Endothelial cell of umbilical vein (primary cell): ENCODE measurements around the gene OR2V1. TPM values are rescaled to one million over a fixed set of nuclear protein-coding genes. Genes with fewer than 3 reads are reported as not detected.

Experiments
- BruUV-seq: library from RNA; stranded (reverse); fragments of 400-500 nt; replicated peaks from 2 replicates; lab custom pipeline; 2021; lab: Mats Ljungman, UMichigan
- CTCF ChIA-PET: fragments of 300-600, 350-600 bp; sonication (Branson Sonifier 250); formaldehyde crosslinking; loops from one replicate; lab custom pipeline; 2021; ENCODE audit warnings: antibody characterized with exemption, inconsistent platforms; lab: Charles Lee
- POLR2A ChIA-PET: fragments of 300-600, 350-600 bp; sonication (Branson Sonifier 250); formaldehyde crosslinking; loops from one replicate; lab custom pipeline; 2021; ENCODE audit warnings: antibody characterized with exemption, inconsistent platforms; lab: Charles Lee
- DNase-seq: peaks from one replicate; pipeline ENCODE4 v3.0.0-alpha.2; 2011; ENCODE audit warnings: low read depth, low spot score
- FAIRE-seq: peaks from 2 replicates; lab custom pipeline; 2011; peaks lifted over from hg19 to GRCh38; lab: Jason Lieb, UNC
- H2AFZ ChIP-seq: 2 replicates; pipeline ENCODE4 v1.6.0; 2012; ENCODE audit warnings: low read depth, low read length, control low read depth, inconsistent platforms
- H3K27ac ChIP-seq: 2 replicates; pipeline ENCODE4 v1.5.1; 2011; ENCODE audit warnings: low read depth, mild to moderate bottlenecking, control low read depth, low read length, moderate library complexity; ENCODE audit not compliant: insufficient read depth
- H3K27me3 ChIP-seq, 2 experiments: 2 replicates each; pipeline versions ENCODE4 v1.6.0 to v1.6.1; 2011; ENCODE audit warnings: low read length in 2 of 2, mixed read lengths in 1 of 2; ENCODE audit not compliant: control insufficient read depth in 2 of 2, insufficient read depth in 2 of 2
- H3K36me3 ChIP-seq, 2 experiments: 2 replicates in 1 of 2; 3 replicates in 1 of 2; pipeline ENCODE4 v1.5.1; 2011; ENCODE audit warnings: low read length in 2 of 2, mild to moderate bottlenecking in 1 of 2, moderate library complexity in 1 of 2; ENCODE audit not compliant: control insufficient read depth in 2 of 2, insufficient read depth in 2 of 2; ENCODE audit errors: extremely low read depth in 1 of 2
- H3K4me1 ChIP-seq: 3 replicates; pipeline ENCODE4 v1.5.1; 2011; ENCODE audit warnings: mild to moderate bottlenecking, low read length; ENCODE audit not compliant: control insufficient read depth, insufficient read depth; ENCODE audit errors: extremely low read depth
- H3K4me2 ChIP-seq: 2 replicates; pipeline ENCODE4 v1.6.1; 2011; ENCODE audit warnings: low read length, control low read depth, mixed read lengths; ENCODE audit not compliant: insufficient read depth
- H3K4me3 ChIP-seq, 3 experiments: fragments of 200-600 bp in 1 of 3; sonication (generic), shearing (Covaris generic) in 1 of 3; replicated peaks in 1 of 3; 2 replicates each; pipeline ENCODE4 v1.5.1; 2011 to 2016; ENCODE audit warnings: control low read depth in 3 of 3, low read length in 3 of 3, mild to moderate bottlenecking in 2 of 3, inconsistent platforms in 1 of 3, low read depth in 1 of 3, moderate library complexity in 1 of 3; ENCODE audit not compliant: insufficient read depth in 1 of 3
- H3K79me2 ChIP-seq: 2 replicates; pipeline ENCODE4 v1.6.0; 2012; ENCODE audit warnings: low read length, inconsistent platforms; ENCODE audit not compliant: control insufficient read depth, insufficient read depth
- H3K9ac ChIP-seq: replicated peaks from 2 replicates; pipeline ENCODE3; 2011; ENCODE audit warnings: low read length, control low read depth; ENCODE audit not compliant: insufficient read depth; ENCODE audit errors: extremely low read depth
- H3K9me1 ChIP-seq: replicated peaks from 3 replicates; pipeline ENCODE4 v1.6.0; 2011; ENCODE audit warnings: mild to moderate bottlenecking, low read length; ENCODE audit not compliant: control insufficient read depth, insufficient read depth; ENCODE audit errors: extremely low read depth
- H3K9me3 ChIP-seq: replicated peaks from 2 replicates; pipeline ENCODE4 v1.5.1; 2012; ENCODE audit warnings: low read length, inconsistent platforms; ENCODE audit not compliant: control insufficient read depth, insufficient read depth
- H4K20me1 ChIP-seq: replicated peaks from 2 replicates; pipeline ENCODE3; 2011; ENCODE audit warnings: mild to moderate bottlenecking, low read length; ENCODE audit not compliant: control insufficient read depth, insufficient read depth; ENCODE audit errors: extremely low read depth
- EZH2 ChIP-seq: IDR thresholded peaks from 2 replicates; pipeline ENCODE4 v1.6.1; 2012; ENCODE audit warnings: borderline replicate concordance, low read depth, mild to moderate bottlenecking, moderate library complexity, low read length, inconsistent platforms; ENCODE audit not compliant: severe bottlenecking
- FOS ChIP-seq: IDR thresholded peaks from 2 replicates; pipeline ENCODE4 v1.6.1; 2011; ENCODE audit warnings: mild to moderate bottlenecking, low read length, moderate library complexity, borderline replicate concordance; ENCODE audit not compliant: insufficient read depth
- GATA2 ChIP-seq: IDR thresholded peaks from 2 replicates; pipeline ENCODE4 v1.7.0; 2011; ENCODE audit warnings: low read depth, mild to moderate bottlenecking, moderate library complexity, mixed read lengths, low read length; ENCODE audit not compliant: insufficient read length, insufficient read depth
- JUN ChIP-seq: IDR thresholded peaks from 2 replicates; pipeline ENCODE4 v1.6.1; 2011; ENCODE audit warnings: borderline replicate concordance, low read depth; ENCODE audit not compliant: insufficient read length, insufficient read depth
- MYC ChIP-seq: IDR thresholded peaks from one replicate; pipeline ENCODE4 v1.6.1; 2011; ENCODE audit warnings: mild to moderate bottlenecking, low read depth, low read length
- POLR2A ChIP-seq: IDR thresholded peaks from 2 replicates; pipeline ENCODE4 v1.6.1; 2012; ENCODE audit warnings: low read depth, mild to moderate bottlenecking, control low read depth, low read length
- POLR2AphosphoS5 ChIP-seq: IDR thresholded peaks from 2 replicates; pipeline ENCODE4 v1.6.1; 2012; ENCODE audit warnings: low read depth, mild to moderate bottlenecking, control low read depth, low read length, moderate library complexity; ENCODE audit not compliant: insufficient read depth
- dilution Hi-C: fragments of 300-500 bp; cut with MboI; formaldehyde crosslinking; loops from one replicate; pipeline ENCODE4 v1.15.0; 2019; ENCODE audit warnings: low sequenced_read_pairs; ENCODE audit not compliant: extremely low pct_ligation_motif_present
- intact Hi-C: fragments of 100-400 bp; cut with micrococcal nuclease; formaldehyde crosslinking; loops from one replicate; pipeline ENCODE4 v1.10.0; 2022
- polyA plus RNA-seq, 4 experiments: library from polyadenylated mRNA; depleted of rRNA in 3 of 4; stranded (reverse) in 3 of 4; unstranded in 1 of 4; fragments of >200 nt; gene quantifications; 2 replicates each; pipeline versions ENCODE4 v1.2.1 to v1.2.3, GENCODE V29; 2011 to 2012; ENCODE audit warnings: missing spikeins in 1 of 4
- total RNA-seq: library from RNA; stranded (reverse); gene quantifications from 2 replicates; pipeline ENCODE4 v1.2.3, GENCODE V29; 2021
- TF ChIP-seq, protein P1 (sequence below), 2 donors: IDR thresholded peaks; 1 replicate in 1 of 2; 2 replicates in 1 of 2; pipeline ENCODE4 v1.5.1; 2011; ENCODE audit warnings: low read length in 2 of 2, mild to moderate bottlenecking in 2 of 2, moderate library complexity in 2 of 2, control low read depth in 1 of 2, inconsistent platforms in 1 of 2, low read depth in 1 of 2; ENCODE audit not compliant: insufficient read depth in 1 of 2; ENCODE audit errors: extremely low read depth in 1 of 2
- TF ChIP-seq, protein P2 (sequence below): IDR thresholded peaks from 2 replicates; pipeline ENCODE4 v1.6.1; 2011; ENCODE audit not compliant: insufficient read depth, insufficient read length

The OR2V1 gene
- total and polyA plus RNA-seq, 2 donors (not counting 3 experiments of a cell fraction or from before 2014, with no cell fraction given) = not detected

- BruUV-seq = no TSS peak
- no peak for DNase-seq
- H2AFZ ChIP-seq = no peak overlapping the region
- H3K4me2 ChIP-seq = no peak overlapping the region
- no peaks in the 10 kb centered on the region for H3K9me1 ChIP-seq
- no peak overlapping the region for H3K9ac ChIP-seq
- ChIA-PET CTCF (interaction anchor here (0.9 kb wide), 1 partner anchor 13 kb away, joined by 3 read pairs; no protein-coding TSS in a partner anchor), POLR2A (no interaction called here)
- no peaks in the 10 kb centered on the region for H3K9me3 ChIP-seq
- intact Hi-C loops = no loop called here
- no peaks in the 10 kb centered on the region for H4K20me1 ChIP-seq
- no peaks in the 10 kb centered on the region for H3K27me3 ChIP-seq
- no peaks in the 10 kb centered on the region for H3K4me1 ChIP-seq
- H3K79me2 ChIP-seq = no peaks in the 10 kb centered on the region
- H3K36me3 ChIP-seq = no peaks in the 10 kb centered on the region
- no peak for FAIRE-seq
- H3K27ac ChIP-seq = no peak overlapping the region
- dilution Hi-C loops = no loop called here
- no peak overlapping the region for H3K4me3 ChIP-seq
- TF ChIP-seq POLR2AphosphoS5 (no peak), POLR2A (no peak)
- TF ChIP-seq, protein P1, sequence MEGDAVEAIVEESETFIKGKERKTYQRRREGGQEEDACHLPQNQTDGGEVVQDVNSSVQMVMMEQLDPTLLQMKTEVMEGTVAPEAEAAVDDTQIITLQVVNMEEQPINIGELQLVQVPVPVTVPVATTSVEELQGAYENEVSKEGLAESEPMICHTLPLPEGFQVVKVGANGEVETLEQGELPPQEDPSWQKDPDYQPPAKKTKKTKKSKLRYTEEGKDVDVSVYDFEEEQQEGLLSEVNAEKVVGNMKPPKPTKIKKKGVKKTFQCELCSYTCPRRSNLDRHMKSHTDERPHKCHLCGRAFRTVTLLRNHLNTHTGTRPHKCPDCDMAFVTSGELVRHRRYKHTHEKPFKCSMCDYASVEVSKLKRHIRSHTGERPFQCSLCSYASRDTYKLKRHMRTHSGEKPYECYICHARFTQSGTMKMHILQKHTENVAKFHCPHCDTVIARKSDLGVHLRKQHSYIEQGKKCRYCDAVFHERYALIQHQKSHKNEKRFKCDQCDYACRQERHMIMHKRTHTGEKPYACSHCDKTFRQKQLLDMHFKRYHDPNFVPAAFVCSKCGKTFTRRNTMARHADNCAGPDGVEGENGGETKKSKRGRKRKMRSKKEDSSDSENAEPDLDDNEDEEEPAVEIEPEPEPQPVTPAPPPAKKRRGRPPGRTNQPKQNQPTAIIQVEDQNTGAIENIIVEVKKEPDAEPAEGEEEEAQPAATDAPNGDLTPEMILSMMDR (IDR thresholded peaks at IDR 0.05; ENCODE audit: extremely low read depth in 1 of 2, insufficient read depth in 1 of 2, low read depth in 1 of 2, low read length in 2 of 2) = no peak
Observed at GRCh38 chr5:181142054-181142453, 11.1 kb upstream of the OR2V1 start.

DNA sequence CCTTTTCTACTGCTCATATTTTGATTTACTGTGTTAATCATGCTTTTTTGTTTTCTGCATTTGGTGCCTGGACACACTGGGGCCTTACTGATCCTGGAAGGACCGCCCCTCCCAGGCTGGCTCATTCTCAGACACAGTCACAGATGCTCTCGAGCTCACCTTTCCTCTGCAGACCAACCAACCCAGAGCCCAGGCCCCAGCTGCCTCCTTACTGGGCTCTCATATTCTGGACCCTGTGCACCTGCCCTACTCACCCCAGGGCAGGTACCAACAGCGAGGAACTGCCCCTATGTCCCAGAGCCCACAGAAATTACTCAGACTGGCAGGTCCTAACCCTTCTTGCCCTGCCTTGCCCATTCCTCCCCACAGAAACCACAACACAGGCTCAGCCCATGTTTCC lies 9.8 kb upstream of the OR2V1 start:
- Histone ChIP-seq H3K9me3 (no peaks in the 10 kb centered on the region), H3K4me2 (no peak overlapping the region), H3K4me3 (no peak overlapping the region), H3K27me3 (no peaks in the 10 kb centered on the region), H3K36me3 (no peaks in the 10 kb centered on the region), H2AFZ (no peak overlapping the region), H3K27ac (no peak overlapping the region), H3K9me1 (no peaks in the 10 kb centered on the region), H3K9ac (no peak overlapping the region), H3K79me2 (no peaks in the 10 kb centered on the region), H4K20me1 (no peaks in the 10 kb centered on the region), H3K4me1 (no peaks in the 10 kb centered on the region)
- intact Hi-C loops = no loop called here
- dilution Hi-C loops = no loop called here
- FAIRE-seq (no peak), DNase-seq (no peak)
- BruUV-seq = no TSS peak
- POLR2A ChIA-PET = interaction anchor here (0.6 kb wide), 1 partner anchor 107 kb away, joined by 4 read pairs; no protein-coding TSS in a partner anchor
- CTCF ChIA-PET = no interaction called here
- TF ChIP-seq, protein P1 (IDR thresholded peaks at IDR 0.05; ENCODE audit: extremely low read depth in 1 of 2, insufficient read depth in 1 of 2, low read depth in 1 of 2, low read length in 2 of 2) = no peak
- TF ChIP-seq POLR2A = no peak
- no peak for TF ChIP-seq POLR2AphosphoS5
- no peak for TF ChIP-seq GATA2
- TF ChIP-seq FOS = no peak
- TF ChIP-seq MYC = no peak
- TF ChIP-seq JUN = no peak
- TF ChIP-seq, protein P2, sequence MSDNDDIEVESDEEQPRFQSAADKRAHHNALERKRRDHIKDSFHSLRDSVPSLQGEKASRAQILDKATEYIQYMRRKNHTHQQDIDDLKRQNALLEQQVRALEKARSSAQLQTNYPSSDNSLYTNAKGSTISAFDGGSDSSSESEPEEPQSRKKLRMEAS = no peak
- TF ChIP-seq EZH2 = no peak
